ENCODE results near the gene TXK. TPM values are rescaled to one million over a fixed set of nuclear protein-coding genes. Genes with fewer than 3 reads are reported as not detected.

Gene TXK
- total RNA-seq, 1 donor from 2014 or later = not detected

- H3K36me3 Mint-ChIP-seq (ENCODE audit: unreplicated experiment) = no peaks in the 10 kb centered on the region
- H3K27me3 Mint-ChIP-seq (ENCODE audit: unreplicated experiment) = peaks cover under 1% of the 10 kb centered on the region
- H3K27ac Mint-ChIP-seq (ENCODE audit: unreplicated experiment) = no peak overlapping the region
- H3K4me3 Mint-ChIP-seq (ENCODE audit: unreplicated experiment) = no peak overlapping the region
- no peak for TF ChIP-seq CTCF (IDR thresholded peaks at IDR 0.05; ENCODE audit: partially characterized antibody, unreplicated experiment)
- DNase-seq = no peak
- H3K4me1 Mint-ChIP-seq (ENCODE audit: low read depth, unreplicated experiment) = no peaks in the 10 kb centered on the region
- no peaks in the 10 kb centered on the region for H3K9me3 Mint-ChIP-seq (ENCODE audit: unreplicated experiment)
These were observed 83.0 kb downstream of the TXK start for GRCh38 chr4:48051078-48051477.

DNA sequence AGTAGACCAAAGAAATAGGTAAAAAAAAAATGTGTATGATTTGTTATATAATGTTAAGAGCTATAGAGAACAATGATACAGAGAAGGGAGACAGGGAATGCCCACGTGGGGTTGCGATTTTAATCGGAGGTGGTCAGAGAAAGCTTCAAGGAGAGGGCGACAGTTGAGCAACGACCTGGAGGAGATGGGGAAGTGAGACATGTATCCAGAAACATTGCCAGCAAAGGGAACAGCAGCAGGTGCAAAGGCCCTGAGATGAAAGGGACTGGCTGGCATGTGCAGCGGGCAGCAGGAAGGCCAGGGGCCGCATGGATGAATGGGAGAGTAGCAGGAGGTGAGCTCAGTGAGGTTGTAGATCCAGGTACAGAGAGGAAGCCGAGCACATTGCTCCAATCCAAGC is 84.6 kb downstream of the TXK start:
- Mint-ChIP-seq H3K4me1 (ENCODE audit: low read depth, unreplicated experiment) (no peaks in the 10 kb centered on the region), H3K36me3 (ENCODE audit: unreplicated experiment) (no peaks in the 10 kb centered on the region), H3K9me3 (ENCODE audit: unreplicated experiment) (no peaks in the 10 kb centered on the region), H3K27ac (ENCODE audit: unreplicated experiment) (no peak overlapping the region), H3K4me3 (ENCODE audit: unreplicated experiment) (no peak overlapping the region), H3K27me3 (ENCODE audit: unreplicated experiment) (peaks cover 2% of the 10 kb centered on the region)
- DNase-seq = no peak
- no peak for TF ChIP-seq CTCF (IDR thresholded peaks at IDR 0.05; ENCODE audit: partially characterized antibody, unreplicated experiment)

DNA sequence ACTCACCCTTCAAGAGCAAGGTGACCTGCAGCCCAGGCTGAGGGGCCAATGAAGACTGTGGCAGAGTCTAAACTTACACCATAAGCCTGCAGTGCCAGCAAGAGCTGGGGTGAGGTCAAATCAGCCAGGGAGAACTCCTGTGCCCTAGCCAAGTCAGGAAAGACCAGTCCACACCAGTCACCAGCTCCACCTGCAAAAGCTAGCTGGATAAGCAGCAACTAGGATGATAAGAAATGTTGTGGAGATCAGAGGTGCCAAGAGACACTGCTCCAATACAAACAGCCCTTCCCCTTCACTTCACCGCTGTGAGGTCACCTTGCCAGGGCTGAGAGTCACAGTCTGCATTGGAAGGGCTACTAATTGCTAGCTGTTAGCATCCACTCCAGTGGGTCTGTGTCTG is 86.2 kb downstream of the TXK start:
- Mint-ChIP-seq H3K4me3 (ENCODE audit: unreplicated experiment) (no peak overlapping the region), H3K4me1 (ENCODE audit: low read depth, unreplicated experiment) (no peaks in the 10 kb centered on the region), H3K27ac (ENCODE audit: unreplicated experiment) (no peak overlapping the region), H3K9me3 (ENCODE audit: unreplicated experiment) (no peaks in the 10 kb centered on the region), H3K36me3 (ENCODE audit: unreplicated experiment) (no peaks in the 10 kb centered on the region), H3K27me3 (ENCODE audit: unreplicated experiment) (peaks cover 2% of the 10 kb centered on the region)
- TF ChIP-seq CTCF (IDR thresholded peaks at IDR 0.05; ENCODE audit: partially characterized antibody, unreplicated experiment) = no peak
- no peak for DNase-seq

DNA sequence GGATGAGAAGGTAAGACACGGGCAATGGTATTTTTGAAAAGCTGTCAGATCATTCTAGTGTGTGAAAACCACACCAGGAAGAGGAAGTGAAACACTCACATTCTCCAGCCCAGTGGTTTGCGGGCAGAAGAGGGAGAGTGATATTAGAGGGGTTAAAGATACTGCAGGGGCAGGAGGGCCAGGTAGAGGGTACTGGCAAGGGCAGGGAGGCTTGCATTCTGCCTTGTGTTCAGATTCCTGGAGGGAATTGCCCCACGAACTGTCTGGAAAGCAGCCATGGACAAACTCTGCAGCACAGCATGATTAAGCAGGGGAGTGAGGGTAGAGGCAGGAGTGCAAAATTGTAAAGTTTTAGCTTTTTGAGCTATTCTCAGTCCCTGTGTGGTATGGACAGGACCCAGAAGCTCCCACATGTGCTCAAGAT is 86.6 kb downstream of the TXK start:
- TF ChIP-seq CTCF (IDR thresholded peaks at IDR 0.05; ENCODE audit: partially characterized antibody, unreplicated experiment) = no peak
- DNase-seq = no peak
- no peaks in the 10 kb centered on the region for H3K36me3 Mint-ChIP-seq (ENCODE audit: unreplicated experiment)
- no peaks in the 10 kb centered on the region for H3K4me1 Mint-ChIP-seq (ENCODE audit: low read depth, unreplicated experiment)
- peaks cover 2% of the 10 kb centered on the region for H3K27me3 Mint-ChIP-seq (ENCODE audit: unreplicated experiment)
- no peak overlapping the region for H3K27ac Mint-ChIP-seq (ENCODE audit: unreplicated experiment)
- H3K4me3 Mint-ChIP-seq (ENCODE audit: unreplicated experiment) = no peak overlapping the region
- H3K9me3 Mint-ChIP-seq (ENCODE audit: unreplicated experiment) = no peaks in the 10 kb centered on the region

DNA sequence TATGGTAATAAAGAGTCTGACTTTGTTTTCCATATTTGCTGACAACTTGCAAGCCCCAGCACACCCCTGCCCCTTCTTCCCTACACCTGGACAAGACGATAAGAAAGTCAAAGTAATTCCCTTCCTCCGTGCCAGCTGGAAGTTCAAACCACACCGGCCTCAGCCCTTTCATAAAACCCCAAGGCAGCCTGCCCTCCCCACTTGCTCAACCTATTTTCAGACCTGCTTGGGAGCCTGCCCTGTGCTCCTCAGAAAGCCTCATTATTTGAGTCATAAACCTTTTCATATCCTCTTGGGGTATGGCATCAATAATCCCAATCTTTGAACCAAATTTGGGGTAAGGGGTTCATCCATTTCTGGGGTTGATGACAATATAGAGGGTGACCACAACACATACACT is 88.0 kb downstream of the TXK start:
- no peak for DNase-seq
- H3K27me3 Mint-ChIP-seq (ENCODE audit: unreplicated experiment) = peaks cover 6% of the 10 kb centered on the region
- no peak overlapping the region for H3K27ac Mint-ChIP-seq (ENCODE audit: unreplicated experiment)
- H3K36me3 Mint-ChIP-seq (ENCODE audit: unreplicated experiment) = no peaks in the 10 kb centered on the region
- no peaks in the 10 kb centered on the region for H3K4me1 Mint-ChIP-seq (ENCODE audit: low read depth, unreplicated experiment)
- no peak for TF ChIP-seq CTCF (IDR thresholded peaks at IDR 0.05; ENCODE audit: partially characterized antibody, unreplicated experiment)
- H3K4me3 Mint-ChIP-seq (ENCODE audit: unreplicated experiment) = no peak overlapping the region
- H3K9me3 Mint-ChIP-seq (ENCODE audit: unreplicated experiment) = no peaks in the 10 kb centered on the region

Measured in glutamatergic neuron (in vitro differentiated cells).